Endothelial cell of umbilical vein (primary cell): Measurements from ENCODE around the gene INPP1. TPM values are rescaled to one million over a fixed set of nuclear protein-coding genes. Genes with fewer than 3 reads are reported as not detected.

Experiments used
- BruUV-seq: library from RNA; stranded (reverse); fragments of 400-500 nt; replicated peaks from 2 replicates; lab custom pipeline; 2021; lab: Mats Ljungman, UMichigan
- CTCF ChIA-PET: fragments of 300-600, 350-600 bp; sonication (Branson Sonifier 250); formaldehyde crosslinking; loops from one replicate; lab custom pipeline; 2021; ENCODE audit warnings: antibody characterized with exemption, inconsistent platforms; lab: Charles Lee
- POLR2A ChIA-PET: fragments of 300-600, 350-600 bp; sonication (Branson Sonifier 250); formaldehyde crosslinking; loops from one replicate; lab custom pipeline; 2021; ENCODE audit warnings: antibody characterized with exemption, inconsistent platforms; lab: Charles Lee
- DNase-seq: peaks from one replicate; pipeline ENCODE4 v3.0.0-alpha.2; 2011; ENCODE audit warnings: low read depth, low spot score
- FAIRE-seq: peaks from 2 replicates; lab custom pipeline; 2011; peaks lifted over from hg19 to GRCh38; lab: Jason Lieb, UNC
- H2AFZ ChIP-seq: 2 replicates; pipeline ENCODE4 v1.6.0; 2012; ENCODE audit warnings: low read depth, low read length, control low read depth, inconsistent platforms
- H3K27ac ChIP-seq: 2 replicates; pipeline ENCODE4 v1.5.1; 2011; ENCODE audit warnings: low read depth, mild to moderate bottlenecking, control low read depth, low read length, moderate library complexity; ENCODE audit not compliant: insufficient read depth
- H3K27me3 ChIP-seq, 2 experiments: 2 replicates each; pipeline versions ENCODE4 v1.6.0 to v1.6.1; 2011; ENCODE audit warnings: low read length in 2 of 2, mixed read lengths in 1 of 2; ENCODE audit not compliant: control insufficient read depth in 2 of 2, insufficient read depth in 2 of 2
- H3K36me3 ChIP-seq, 2 experiments: 2 replicates in 1 of 2; 3 replicates in 1 of 2; pipeline ENCODE4 v1.5.1; 2011; ENCODE audit warnings: low read length in 2 of 2, mild to moderate bottlenecking in 1 of 2, moderate library complexity in 1 of 2; ENCODE audit not compliant: control insufficient read depth in 2 of 2, insufficient read depth in 2 of 2; ENCODE audit errors: extremely low read depth in 1 of 2
- H3K4me1 ChIP-seq: 3 replicates; pipeline ENCODE4 v1.5.1; 2011; ENCODE audit warnings: mild to moderate bottlenecking, low read length; ENCODE audit not compliant: control insufficient read depth, insufficient read depth; ENCODE audit errors: extremely low read depth
- H3K4me2 ChIP-seq: 2 replicates; pipeline ENCODE4 v1.6.1; 2011; ENCODE audit warnings: low read length, control low read depth, mixed read lengths; ENCODE audit not compliant: insufficient read depth
- H3K4me3 ChIP-seq, 3 experiments: fragments of 200-600 bp in 1 of 3; sonication (generic), shearing (Covaris generic) in 1 of 3; replicated peaks in 1 of 3; 2 replicates each; pipeline ENCODE4 v1.5.1; 2011 to 2016; ENCODE audit warnings: control low read depth in 3 of 3, low read length in 3 of 3, mild to moderate bottlenecking in 2 of 3, inconsistent platforms in 1 of 3, low read depth in 1 of 3, moderate library complexity in 1 of 3; ENCODE audit not compliant: insufficient read depth in 1 of 3
- H3K79me2 ChIP-seq: 2 replicates; pipeline ENCODE4 v1.6.0; 2012; ENCODE audit warnings: low read length, inconsistent platforms; ENCODE audit not compliant: control insufficient read depth, insufficient read depth
- H3K9ac ChIP-seq: replicated peaks from 2 replicates; pipeline ENCODE3; 2011; ENCODE audit warnings: low read length, control low read depth; ENCODE audit not compliant: insufficient read depth; ENCODE audit errors: extremely low read depth
- H3K9me1 ChIP-seq: replicated peaks from 3 replicates; pipeline ENCODE4 v1.6.0; 2011; ENCODE audit warnings: mild to moderate bottlenecking, low read length; ENCODE audit not compliant: control insufficient read depth, insufficient read depth; ENCODE audit errors: extremely low read depth
- H3K9me3 ChIP-seq: replicated peaks from 2 replicates; pipeline ENCODE4 v1.5.1; 2012; ENCODE audit warnings: low read length, inconsistent platforms; ENCODE audit not compliant: control insufficient read depth, insufficient read depth
- H4K20me1 ChIP-seq: replicated peaks from 2 replicates; pipeline ENCODE3; 2011; ENCODE audit warnings: mild to moderate bottlenecking, low read length; ENCODE audit not compliant: control insufficient read depth, insufficient read depth; ENCODE audit errors: extremely low read depth
- EZH2 ChIP-seq: IDR thresholded peaks from 2 replicates; pipeline ENCODE4 v1.6.1; 2012; ENCODE audit warnings: borderline replicate concordance, low read depth, mild to moderate bottlenecking, moderate library complexity, low read length, inconsistent platforms; ENCODE audit not compliant: severe bottlenecking
- FOS ChIP-seq: IDR thresholded peaks from 2 replicates; pipeline ENCODE4 v1.6.1; 2011; ENCODE audit warnings: mild to moderate bottlenecking, low read length, moderate library complexity, borderline replicate concordance; ENCODE audit not compliant: insufficient read depth
- GATA2 ChIP-seq: IDR thresholded peaks from 2 replicates; pipeline ENCODE4 v1.7.0; 2011; ENCODE audit warnings: low read depth, mild to moderate bottlenecking, moderate library complexity, mixed read lengths, low read length; ENCODE audit not compliant: insufficient read length, insufficient read depth
- JUN ChIP-seq: IDR thresholded peaks from 2 replicates; pipeline ENCODE4 v1.6.1; 2011; ENCODE audit warnings: borderline replicate concordance, low read depth; ENCODE audit not compliant: insufficient read length, insufficient read depth
- MYC ChIP-seq: IDR thresholded peaks from one replicate; pipeline ENCODE4 v1.6.1; 2011; ENCODE audit warnings: mild to moderate bottlenecking, low read depth, low read length
- dilution Hi-C: fragments of 300-500 bp; cut with MboI; formaldehyde crosslinking; loops from one replicate; pipeline ENCODE4 v1.15.0; 2019; ENCODE audit warnings: low sequenced_read_pairs; ENCODE audit not compliant: extremely low pct_ligation_motif_present
- intact Hi-C: fragments of 100-400 bp; cut with micrococcal nuclease; formaldehyde crosslinking; loops from one replicate; pipeline ENCODE4 v1.10.0; 2022
- polyA plus RNA-seq, 4 experiments: library from polyadenylated mRNA; depleted of rRNA in 3 of 4; stranded (reverse) in 3 of 4; unstranded in 1 of 4; fragments of >200 nt; gene quantifications; 2 replicates each; pipeline versions ENCODE4 v1.2.1 to v1.2.3, GENCODE V29; 2011 to 2012; ENCODE audit warnings: missing spikeins in 1 of 4
- total RNA-seq: library from RNA; stranded (reverse); gene quantifications from 2 replicates; pipeline ENCODE4 v1.2.3, GENCODE V29; 2021
- TF ChIP-seq, protein P1 (sequence below), 2 donors: IDR thresholded peaks; 1 replicate in 1 of 2; 2 replicates in 1 of 2; pipeline ENCODE4 v1.5.1; 2011; ENCODE audit warnings: low read length in 2 of 2, mild to moderate bottlenecking in 2 of 2, moderate library complexity in 2 of 2, control low read depth in 1 of 2, inconsistent platforms in 1 of 2, low read depth in 1 of 2; ENCODE audit not compliant: insufficient read depth in 1 of 2; ENCODE audit errors: extremely low read depth in 1 of 2
- TF ChIP-seq, protein P2 (sequence below): IDR thresholded peaks from 2 replicates; pipeline ENCODE4 v1.6.1; 2011; ENCODE audit not compliant: insufficient read depth, insufficient read length

INPP1 gene
- total and polyA plus RNA-seq, 2 donors (not counting 3 experiments of a cell fraction or from before 2014, with no cell fraction given): 10.6 to 36.8 TPM

DNA sequence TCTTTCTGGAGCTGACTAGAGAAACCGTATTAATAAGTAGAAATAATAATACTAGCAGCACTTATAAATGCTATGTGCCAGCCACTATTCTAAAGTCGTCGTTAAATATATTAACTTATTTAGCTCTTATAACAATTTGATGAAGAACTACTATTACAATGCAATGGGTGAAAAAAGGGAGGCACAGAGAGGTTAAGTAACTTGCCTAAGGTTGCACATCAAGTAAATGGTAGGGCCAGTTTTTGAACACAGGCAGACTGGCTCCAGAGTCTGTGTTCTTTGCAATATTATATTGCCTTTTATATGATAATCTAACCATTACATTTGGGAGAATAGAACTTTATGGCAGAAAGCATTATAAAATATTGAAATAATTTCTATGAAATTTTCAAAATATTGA, 17.6 kb downstream of the INPP1 start:
- peaks cover 0 to 5% of the 10 kb centered on the region in 2 experiments for H3K36me3 ChIP-seq
- TF ChIP-seq, protein P1, sequence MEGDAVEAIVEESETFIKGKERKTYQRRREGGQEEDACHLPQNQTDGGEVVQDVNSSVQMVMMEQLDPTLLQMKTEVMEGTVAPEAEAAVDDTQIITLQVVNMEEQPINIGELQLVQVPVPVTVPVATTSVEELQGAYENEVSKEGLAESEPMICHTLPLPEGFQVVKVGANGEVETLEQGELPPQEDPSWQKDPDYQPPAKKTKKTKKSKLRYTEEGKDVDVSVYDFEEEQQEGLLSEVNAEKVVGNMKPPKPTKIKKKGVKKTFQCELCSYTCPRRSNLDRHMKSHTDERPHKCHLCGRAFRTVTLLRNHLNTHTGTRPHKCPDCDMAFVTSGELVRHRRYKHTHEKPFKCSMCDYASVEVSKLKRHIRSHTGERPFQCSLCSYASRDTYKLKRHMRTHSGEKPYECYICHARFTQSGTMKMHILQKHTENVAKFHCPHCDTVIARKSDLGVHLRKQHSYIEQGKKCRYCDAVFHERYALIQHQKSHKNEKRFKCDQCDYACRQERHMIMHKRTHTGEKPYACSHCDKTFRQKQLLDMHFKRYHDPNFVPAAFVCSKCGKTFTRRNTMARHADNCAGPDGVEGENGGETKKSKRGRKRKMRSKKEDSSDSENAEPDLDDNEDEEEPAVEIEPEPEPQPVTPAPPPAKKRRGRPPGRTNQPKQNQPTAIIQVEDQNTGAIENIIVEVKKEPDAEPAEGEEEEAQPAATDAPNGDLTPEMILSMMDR (IDR thresholded peaks at IDR 0.05; ENCODE audit: extremely low read depth in 1 of 2, insufficient read depth in 1 of 2, low read depth in 1 of 2, low read length in 2 of 2): no peak
- TF ChIP-seq EZH2 (no peak), JUN (no peak), FOS (no peak), MYC (no peak), GATA2 (no peak)
- TF ChIP-seq, protein P2, sequence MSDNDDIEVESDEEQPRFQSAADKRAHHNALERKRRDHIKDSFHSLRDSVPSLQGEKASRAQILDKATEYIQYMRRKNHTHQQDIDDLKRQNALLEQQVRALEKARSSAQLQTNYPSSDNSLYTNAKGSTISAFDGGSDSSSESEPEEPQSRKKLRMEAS: no peak
- CTCF ChIA-PET: interaction anchor here (0.8 to 2.8 kb wide), 4 partner anchors 9 to 41 kb away, joined by 3 to 12 read pairs (median 7); partner anchors contain the start of gene HIBCH
- no peak overlapping the region for H2AFZ ChIP-seq
- dilution Hi-C loops (no loop called here), intact Hi-C loops (no loop called here)
- BruUV-seq: no TSS peak
- peaks cover 2% of the 10 kb centered on the region for H4K20me1 ChIP-seq
- H3K4me2 ChIP-seq: no peak overlapping the region
- peaks cover 7% of the 10 kb centered on the region for H3K79me2 ChIP-seq
- FAIRE-seq (no peak), DNase-seq (no peak)
- H3K9me1 ChIP-seq: no peaks in the 10 kb centered on the region
- no peak overlapping the region for H3K4me3 ChIP-seq
- H3K9ac ChIP-seq: no peak overlapping the region
- POLR2A ChIA-PET: no interaction called here
- no peaks in the 10 kb centered on the region for H3K9me3 ChIP-seq
- H3K27me3 ChIP-seq: no peaks in the 10 kb centered on the region
- peaks cover 5% of the 10 kb centered on the region for H3K4me1 ChIP-seq
- H3K27ac ChIP-seq: no peak overlapping the region
